HCT116 (cell line): ENCODE results near the gene OR1M1. TPM values are rescaled to one million over a fixed set of nuclear protein-coding genes. Genes with fewer than 3 reads are reported as not detected.
A peak's percentile ranks its signal among the peaks of the same experiment; 100 is the strongest.

ENCODE experiments used
- ATAC-seq: fragments of 200-7000 bp; cut with Tn5 transposase; 2 replicates; pipeline ENCODE4 v1.9.1; 2020; ENCODE audit warnings: mild to moderate bottlenecking, moderate library complexity
- BruUV-seq: library from RNA; stranded (reverse); fragments of 400-500 nt; replicated peaks from 2 replicates; lab custom pipeline; 2021; lab: Mats Ljungman, UMichigan
- CTCF ChIA-PET: fragments of 300-600 bp; sonication (Branson Sonifier 250); formaldehyde crosslinking; loops from one replicate; lab custom pipeline; 2021; ENCODE audit warnings: antibody characterized with exemption; lab: Charles Lee
- POLR2A ChIA-PET: fragments of 300-600, 350-600 bp; sonication (Branson Sonifier 250); formaldehyde crosslinking; loops from one replicate; lab custom pipeline; 2021; ENCODE audit warnings: antibody characterized with exemption; lab: Charles Lee
- RAD21 ChIA-PET, 2 experiments: fragments of 300-600 bp; sonication (Branson Sonifier 250); formaldehyde crosslinking; loops; one replicate each; lab custom pipeline; 2023; ENCODE audit warnings: low total read pairs in 2 of 2; ENCODE audit not compliant: uncharacterized antibody in 2 of 2, unreplicated experiment in 2 of 2, low non-redundant PET in 1 of 2; lab: Charles Lee
- DNase-seq: peaks from one replicate; pipeline ENCODE4 v3.0.0-alpha.2; 2010; ENCODE audit warnings: low read depth, low spot score
- H2AFZ ChIP-seq: fragments of 200-600 bp; shearing (Covaris generic), sonication (generic); 2 replicates; pipeline ENCODE4 v1.6.1; 2017; ENCODE audit warnings: low read depth, mixed run types, mixed read lengths, antibody characterized with exemption, low read length; ENCODE audit not compliant: poor library complexity, severe bottlenecking
- H3K27ac ChIP-seq: 2 replicates; pipeline ENCODE4 v1.5.1; 2012; ENCODE audit warnings: low read depth, low read length
- H3K27me3 ChIP-seq: fragments of 200-600 bp; sonication (generic); 2 replicates; pipeline ENCODE4 v1.6.1; 2016; ENCODE audit warnings: mixed run types, low read length, mixed read lengths; ENCODE audit not compliant: insufficient read depth
- H3K36me3 ChIP-seq, 2 experiments: fragments of 200-500 bp in 1 of 2; fragments of 200-600 bp in 1 of 2; sonication (Bioruptor generic) in 1 of 2; sonication (generic) in 1 of 2; 2 replicates each; pipeline versions ENCODE4 v1.5.1 to v1.6.1; 2014 to 2016; ENCODE audit warnings: low read length in 2 of 2, inconsistent platforms in 1 of 2, mixed read lengths in 1 of 2, mixed run types in 1 of 2; ENCODE audit not compliant: insufficient read depth in 2 of 2, control insufficient read depth in 1 of 2
- H3K4me1 ChIP-seq, 2 experiments: fragments of 200-600 bp in 1 of 2; sonication (generic) in 1 of 2; 2 replicates each; pipeline versions ENCODE4 v1.5.1 to v1.6.1; 2012 to 2017; ENCODE audit warnings: low read length in 2 of 2, inconsistent platforms in 1 of 2, mild to moderate bottlenecking in 1 of 2, mixed read lengths in 1 of 2, mixed run types in 1 of 2, moderate library complexity in 1 of 2; ENCODE audit not compliant: insufficient read depth in 2 of 2, control insufficient read depth in 1 of 2
- H3K4me2 ChIP-seq: fragments of 200-600 bp; sonication (generic); 2 replicates; pipeline ENCODE4 v1.6.1; 2017; ENCODE audit warnings: mixed run types, low read length, mixed read lengths
- H3K4me3 ChIP-seq, 2 experiments: fragments of 200-600 bp in 1 of 2; sonication (generic) in 1 of 2; replicated peaks in 1 of 2; 2 replicates each; pipeline ENCODE4 v1.5.1; 2011 to 2016; ENCODE audit warnings: low read length in 2 of 2, control low read depth in 1 of 2, low read depth in 1 of 2, mild to moderate bottlenecking in 1 of 2, mixed read lengths in 1 of 2, mixed run types in 1 of 2
- H3K79me2 ChIP-seq: fragments of 200-600 bp; sonication (generic); 2 replicates; pipeline ENCODE4 v1.6.1; 2017; ENCODE audit warnings: mild to moderate bottlenecking, mixed run types, low read length, moderate library complexity, mixed read lengths; ENCODE audit not compliant: insufficient read depth
- H3K9ac ChIP-seq: fragments of 200-600 bp; sonication (generic); 2 replicates; pipeline ENCODE4 v1.6.1; 2016; ENCODE audit warnings: low read length, mixed read lengths
- H3K9me2 ChIP-seq: fragments of 200-600 bp; sonication (generic), shearing (Covaris generic); 2 replicates; pipeline ENCODE4 v1.6.1; 2017; ENCODE audit warnings: mixed run types, mild to moderate bottlenecking, moderate library complexity; ENCODE audit not compliant: insufficient read depth
- H3K9me3 ChIP-seq, 2 experiments: fragments of 200-500 bp in 1 of 2; fragments of 200-600 bp in 1 of 2; sonication (Bioruptor generic) in 1 of 2; sonication (generic) in 1 of 2; 2 replicates each; pipeline ENCODE4 v1.6.1; 2014 to 2017; ENCODE audit warnings: low read length in 2 of 2, mixed read lengths in 2 of 2, inconsistent platforms in 1 of 2, low read depth in 1 of 2, mild to moderate bottlenecking in 1 of 2, mixed run types in 1 of 2, moderate library complexity in 1 of 2; ENCODE audit not compliant: control insufficient read depth in 1 of 2, insufficient read depth in 1 of 2
- H4K20me1 ChIP-seq: fragments of 200-600 bp; sonication (generic), shearing (Covaris generic); 2 replicates; pipeline ENCODE4 v1.6.1; 2017; ENCODE audit warnings: mixed run types, mild to moderate bottlenecking, moderate library complexity; ENCODE audit not compliant: insufficient read depth
- ATF3 ChIP-seq: IDR thresholded peaks from 2 replicates; pipeline ENCODE4 v1.6.1; 2012
- CEBPB ChIP-seq: IDR thresholded peaks from 2 replicates; pipeline ENCODE4 v1.6.1; 2012; ENCODE audit warnings: low read depth
- CTCF ChIP-seq, 3 experiments: fragments of 200-600 bp in 1 of 3; sonication (generic) in 1 of 3; IDR thresholded peaks in 2 of 3; conservative IDR thresholded peaks in 1 of 3; 2 replicates each; pipeline ENCODE4 v1.5.1; 2012 to 2017; ENCODE audit warnings: low read depth in 2 of 3, low read length in 2 of 3, antibody characterized with exemption in 1 of 3, borderline replicate concordance in 1 of 3, control low read depth in 1 of 3, mild to moderate bottlenecking in 1 of 3, mixed read lengths in 1 of 3, mixed run types in 1 of 3, moderate library complexity in 1 of 3; ENCODE audit not compliant: insufficient read depth in 1 of 3
- EGR1 ChIP-seq: IDR thresholded peaks from 2 replicates; pipeline ENCODE4 v1.6.1; 2012; ENCODE audit warnings: low read depth
- ELF1 ChIP-seq: IDR thresholded peaks from 2 replicates; pipeline ENCODE4 v1.6.1; 2012; ENCODE audit warnings: low read depth, borderline replicate concordance
- EZH2phosphoT487 ChIP-seq: fragments of 200-600 bp; IDR thresholded peaks from 2 replicates; pipeline ENCODE4 v1.6.1; 2018; ENCODE audit warnings: antibody characterized with exemption, borderline replicate concordance
- FOSL1 ChIP-seq: IDR thresholded peaks from 2 replicates; pipeline ENCODE4 v1.6.1; 2012; ENCODE audit warnings: low read depth
- JUND ChIP-seq: IDR thresholded peaks from 2 replicates; pipeline ENCODE4 v1.6.1; 2012
- MAX ChIP-seq: IDR thresholded peaks from 2 replicates; pipeline ENCODE4 v1.6.1; 2012
- POLR2A ChIP-seq: IDR thresholded peaks from 2 replicates; pipeline ENCODE4 v1.7.0; 2011; ENCODE audit warnings: borderline replicate concordance; ENCODE audit not compliant: insufficient read depth, insufficient read length; ENCODE audit errors: extremely low read depth
- POLR2AphosphoS5 ChIP-seq: IDR thresholded peaks from 2 replicates; pipeline ENCODE4 v1.6.1; 2011; ENCODE audit warnings: mild to moderate bottlenecking, low read depth, low read length, moderate library complexity
- RAD21 ChIP-seq: IDR thresholded peaks from 2 replicates; pipeline ENCODE4 v1.6.1; 2012; ENCODE audit warnings: low read depth, mild to moderate bottlenecking
- TCF7L2 ChIP-seq: IDR thresholded peaks from 2 replicates; pipeline ENCODE4 v1.7.0; 2011; ENCODE audit warnings: borderline replicate concordance, inconsistent platforms; ENCODE audit not compliant: insufficient read depth, insufficient read length; ENCODE audit errors: extremely low read depth
- YY1 ChIP-seq: IDR thresholded peaks from 2 replicates; pipeline ENCODE4 v1.6.1; 2011; ENCODE audit warnings: low read length, low read depth, moderate library complexity, mild to moderate bottlenecking; ENCODE audit not compliant: insufficient replicate concordance; ENCODE audit errors: extremely low read depth
- ZBTB33 ChIP-seq: IDR thresholded peaks from 2 replicates; pipeline ENCODE4 v1.6.1; 2011; ENCODE audit warnings: mild to moderate bottlenecking, low read length, moderate library complexity; ENCODE audit not compliant: insufficient replicate concordance; ENCODE audit errors: extremely low read depth
- ZNF274 ChIP-seq: fragments of 200-500 bp; sonication (Bioruptor generic); IDR thresholded peaks from 2 replicates; pipeline ENCODE4 v1.6.1; 2014; ENCODE audit warnings: mild to moderate bottlenecking, low read depth, low read length, inconsistent platforms
- intact Hi-C: fragments of 100-400 bp; cut with micrococcal nuclease; formaldehyde crosslinking; loops from 2 replicates; pipeline ENCODE4 v1.10.0; 2022
- total RNA-seq: library from RNA; stranded (reverse); gene quantifications from one replicate; pipeline ENCODE4 v1.2.1, GENCODE V29; 2021; ENCODE audit not compliant: unreplicated experiment

The OR1M1 gene
- total RNA-seq, 1 experiment from 2014 or later, result not detected

GRCh38 chr19:9039728-9040127 is 47.1 kb upstream of the OR1M1 start:
- ChIA-PET RAD21 (no interaction called here), CTCF (no interaction called here), POLR2A (interaction anchor here (1.2 kb wide), 1 partner anchor 21 kb away, joined by 3 read pairs; no protein-coding TSS in a partner anchor)
- Histone ChIP-seq H3K9me3 (no peaks in the 10 kb centered on the region), H3K27me3 (no peaks in the 10 kb centered on the region), H3K27ac (no peak overlapping the region), H3K36me3 (no peaks in the 10 kb centered on the region), H3K4me3 (no peak overlapping the region), H3K4me2 (peak overlapping the region; percentile 25), H4K20me1 (no peaks in the 10 kb centered on the region), H3K9ac (no peak overlapping the region), H3K79me2 (no peaks in the 10 kb centered on the region), H3K4me1 (peaks cover 7 to 24% of the 10 kb centered on the region in 2 experiments), H3K9me2 (no peaks in the 10 kb centered on the region), H2AFZ (no peak overlapping the region)
- no peak for DNase-seq
- intact Hi-C loops, result no loop called here
- no peak for ATAC-seq
- TF ChIP-seq YY1 (no peak), JUND (no peak), ATF3 (no peak), POLR2AphosphoS5 (no peak), CTCF (IDR thresholded peaks at IDR 0.05 in 2 of 3, conservative IDR thresholded peaks at IDR 0.05 in 1 of 3; ENCODE audit: borderline replicate concordance in 1 of 3, insufficient read depth in 1 of 3, low read depth in 2 of 3, low read length in 2 of 3) (no peak), ELF1 (no peak), EZH2phosphoT487 (no peak), ZNF274 (no peak), TCF7L2 (no peak), ZBTB33 (no peak), POLR2A (no peak), EGR1 (no peak), CEBPB (no peak), RAD21 (no peak), FOSL1 (no peak), MAX (no peak)
- BruUV-seq, result no TSS peak
